Measurements from ENCODE around the gene REEP6. TPM values are rescaled to one million over a fixed set of nuclear protein-coding genes. Genes with fewer than 3 reads are reported as not detected.

REEP6 gene
- polyA plus RNA-seq, 1 experiment: 0.84 TPM

DNA sequence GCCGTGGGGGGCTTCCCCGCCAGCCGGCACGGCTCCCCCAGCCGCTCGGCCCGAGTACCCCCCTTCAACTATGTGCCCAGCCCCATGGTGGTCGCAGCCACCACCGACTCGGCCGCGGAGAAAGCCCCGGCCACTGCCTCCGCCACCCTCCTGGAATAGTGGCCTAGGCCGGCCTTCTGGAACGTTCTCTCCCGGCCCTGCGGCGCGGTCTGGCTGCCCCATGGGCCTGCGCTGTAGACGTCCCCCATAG, 21.0 kb upstream of the REEP6 start:
- POLR2A ChIA-PET: no interaction called here
- Histone ChIP-seq H3K27me3 (ENCODE audit: control insufficient read depth, insufficient read depth, low read length) (peaks cover 57% of the 10 kb centered on the region), H3K27ac (ENCODE audit: low read depth, low read length) (no peak overlapping the region), H3K9me3 (ENCODE audit: control insufficient read depth, insufficient read depth, low read length) (no peaks in the 10 kb centered on the region; the same call in 1 of the 2 replicates), H3K4me3 (ENCODE audit: low read depth, low read length) (no peak overlapping the region)
- TF ChIP-seq, protein P1, sequence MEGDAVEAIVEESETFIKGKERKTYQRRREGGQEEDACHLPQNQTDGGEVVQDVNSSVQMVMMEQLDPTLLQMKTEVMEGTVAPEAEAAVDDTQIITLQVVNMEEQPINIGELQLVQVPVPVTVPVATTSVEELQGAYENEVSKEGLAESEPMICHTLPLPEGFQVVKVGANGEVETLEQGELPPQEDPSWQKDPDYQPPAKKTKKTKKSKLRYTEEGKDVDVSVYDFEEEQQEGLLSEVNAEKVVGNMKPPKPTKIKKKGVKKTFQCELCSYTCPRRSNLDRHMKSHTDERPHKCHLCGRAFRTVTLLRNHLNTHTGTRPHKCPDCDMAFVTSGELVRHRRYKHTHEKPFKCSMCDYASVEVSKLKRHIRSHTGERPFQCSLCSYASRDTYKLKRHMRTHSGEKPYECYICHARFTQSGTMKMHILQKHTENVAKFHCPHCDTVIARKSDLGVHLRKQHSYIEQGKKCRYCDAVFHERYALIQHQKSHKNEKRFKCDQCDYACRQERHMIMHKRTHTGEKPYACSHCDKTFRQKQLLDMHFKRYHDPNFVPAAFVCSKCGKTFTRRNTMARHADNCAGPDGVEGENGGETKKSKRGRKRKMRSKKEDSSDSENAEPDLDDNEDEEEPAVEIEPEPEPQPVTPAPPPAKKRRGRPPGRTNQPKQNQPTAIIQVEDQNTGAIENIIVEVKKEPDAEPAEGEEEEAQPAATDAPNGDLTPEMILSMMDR (IDR thresholded peaks at IDR 0.05; ENCODE audit: low read depth, low read length): no peak
- CTCF ChIA-PET: no interaction called here
- no peak for DNase-seq (ENCODE audit: low read depth, low spot score)

DNA sequence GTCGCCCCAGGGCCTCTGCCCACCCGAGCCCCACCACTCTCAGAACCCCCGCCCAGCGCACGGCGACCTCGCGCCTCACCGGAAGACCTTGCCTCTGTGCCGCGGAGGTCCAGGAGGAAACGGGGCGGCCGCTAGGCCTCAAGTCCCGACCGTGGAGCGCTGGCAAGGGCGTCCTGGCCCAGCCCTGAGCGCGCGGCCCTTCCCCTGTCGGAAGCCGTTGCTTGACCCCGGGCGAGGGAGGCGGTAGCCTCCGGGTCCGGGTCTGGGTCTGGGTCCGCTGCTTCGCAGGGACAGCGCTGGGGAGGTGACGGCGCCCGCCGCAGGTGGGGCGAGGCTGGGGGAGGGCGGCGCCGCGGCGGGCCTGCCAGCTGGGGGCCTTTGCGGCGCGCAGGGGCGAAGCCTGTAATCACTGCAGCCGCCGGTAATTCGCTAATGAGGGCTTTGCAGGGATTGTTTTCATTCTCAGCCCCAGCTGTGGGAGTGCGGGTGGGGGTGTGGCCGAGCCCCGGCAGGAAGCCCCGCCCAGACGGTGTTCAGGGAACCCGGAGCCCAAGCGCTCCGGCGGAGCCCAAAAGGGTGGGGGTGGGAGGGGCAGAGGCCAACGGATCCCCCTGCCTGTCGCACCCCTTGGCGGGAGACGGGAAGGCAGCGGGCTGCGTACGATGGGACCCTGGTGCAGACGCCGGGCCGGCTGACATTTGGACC, 20.5 kb upstream of the REEP6 start:
- DNase-seq (ENCODE audit: low read depth, low spot score): no peak
- H3K9me3 ChIP-seq (ENCODE audit: control insufficient read depth, insufficient read depth, low read length): no peaks in the 10 kb centered on the region; the same call in 1 of the 2 replicates
- ChIA-PET POLR2A (interaction anchor here (0.7 kb wide), 1 partner anchor 859 kb away, joined by 3 read pairs; no protein-coding TSS in a partner anchor), CTCF (no interaction called here)
- peak overlapping the region; percentile 4; the same call in 1 of the 2 replicates for H3K4me3 ChIP-seq (ENCODE audit: low read depth, low read length)
- no peak overlapping the region for H3K27ac ChIP-seq (ENCODE audit: low read depth, low read length)
- TF ChIP-seq, protein P1 (IDR thresholded peaks at IDR 0.05; ENCODE audit: low read depth, low read length): no peak
- peaks cover 57% of the 10 kb centered on the region for H3K27me3 ChIP-seq (ENCODE audit: control insufficient read depth, insufficient read depth, low read length)

DNA sequence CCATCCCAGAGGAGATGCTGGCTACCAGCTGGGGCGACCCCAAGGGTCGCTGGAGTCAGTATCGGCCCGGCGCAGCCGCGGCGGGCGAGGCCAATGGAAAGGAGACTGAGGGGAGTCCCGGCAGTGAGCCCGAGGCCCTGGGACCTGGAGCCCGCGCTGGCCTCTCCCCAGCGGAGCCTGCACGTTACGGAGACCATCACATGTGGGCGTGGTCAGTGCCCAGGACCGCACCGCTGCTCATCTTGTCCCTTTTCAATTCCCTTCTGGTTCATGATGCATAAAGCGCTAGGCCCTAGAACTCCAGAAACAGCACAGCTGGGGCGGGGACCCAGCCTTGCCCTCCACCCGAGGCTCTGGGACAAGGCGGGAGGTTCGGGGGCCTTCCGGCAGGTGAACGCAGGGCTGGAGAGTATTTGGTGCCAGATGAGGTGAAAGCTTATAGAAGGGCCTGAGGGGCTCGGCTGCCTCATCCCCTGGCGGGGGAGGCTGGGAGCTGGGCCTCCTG, 19.9 kb upstream of the REEP6 start:
- ChIA-PET CTCF (interaction anchor here (1.1 kb wide), 1 partner anchor 355 kb away, joined by 7 read pairs; no protein-coding TSS in a partner anchor), POLR2A (interaction anchor here (0.7 kb wide), 1 partner anchor 859 kb away, joined by 3 read pairs; no protein-coding TSS in a partner anchor)
- DNase-seq (ENCODE audit: low read depth, low spot score): no peak
- H3K27ac ChIP-seq (ENCODE audit: low read depth, low read length): no peak overlapping the region
- H3K9me3 ChIP-seq (ENCODE audit: control insufficient read depth, insufficient read depth, low read length): no peaks in the 10 kb centered on the region; the same call in 1 of the 2 replicates
- no peak overlapping the region; the same call in 1 of the 2 replicates for H3K4me3 ChIP-seq (ENCODE audit: low read depth, low read length)
- TF ChIP-seq, protein P1 (IDR thresholded peaks at IDR 0.05; ENCODE audit: low read depth, low read length): no peak
- peaks cover 56% of the 10 kb centered on the region for H3K27me3 ChIP-seq (ENCODE audit: control insufficient read depth, insufficient read depth, low read length)

DNA sequence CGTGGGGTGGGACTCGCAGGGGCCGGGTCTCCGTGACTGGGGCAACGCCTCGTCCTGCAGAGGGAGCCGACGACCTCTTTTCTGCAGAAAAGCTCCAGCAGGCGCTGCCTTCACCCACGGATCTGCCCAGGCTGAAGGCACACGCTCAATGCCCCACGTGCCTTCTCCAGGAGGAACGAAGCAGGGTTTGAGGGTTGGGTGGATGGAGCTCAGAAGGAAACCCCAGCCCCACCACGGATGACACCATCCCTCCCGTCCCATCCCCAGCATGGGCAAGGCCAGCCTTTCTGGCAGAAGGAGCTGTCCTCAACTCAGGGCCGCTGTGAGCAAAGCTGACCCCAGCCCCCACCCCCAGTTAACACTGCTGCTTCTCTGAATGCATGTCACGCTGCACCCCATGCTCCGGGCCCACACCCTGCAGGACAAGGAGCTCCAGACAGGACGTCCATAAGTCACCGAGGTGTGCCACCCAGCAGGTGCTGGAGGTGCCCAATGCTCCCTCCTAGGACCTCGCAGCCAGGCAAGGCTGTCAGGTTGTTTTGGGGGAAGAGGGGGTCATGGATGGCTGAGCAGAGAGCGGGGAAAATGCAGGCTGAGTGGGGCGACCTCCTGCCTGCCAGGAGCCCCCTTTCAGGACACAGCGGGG, 19.3 kb upstream of the REEP6 start:
- TF ChIP-seq, protein P1 (IDR thresholded peaks at IDR 0.05; ENCODE audit: low read depth, low read length): peak; percentile 22; the same call in 1 of the 2 replicates
- ChIA-PET POLR2A (interaction anchor here (0.7 kb wide), 1 partner anchor 16 kb away, joined by 3 read pairs; no protein-coding TSS in a partner anchor), CTCF (interaction anchor here (0.6 to 1.1 kb wide), 3 partner anchors 193 to 355 kb away, joined by 3 to 7 read pairs (median 4); no protein-coding TSS in a partner anchor)
- H3K9me3 ChIP-seq (ENCODE audit: control insufficient read depth, insufficient read depth, low read length): no peaks in the 10 kb centered on the region; the same call in 1 of the 2 replicates
- no peak overlapping the region for H3K4me3 ChIP-seq (ENCODE audit: low read depth, low read length)
- peaks cover 51% of the 10 kb centered on the region for H3K27me3 ChIP-seq (ENCODE audit: control insufficient read depth, insufficient read depth, low read length)
- H3K27ac ChIP-seq (ENCODE audit: low read depth, low read length): no peak overlapping the region
- no peak for DNase-seq (ENCODE audit: low read depth, low spot score)

Measured in AG04450 (cell line).